ENCODE data around the gene TNNT2. TPM values are rescaled to one million over a fixed set of nuclear protein-coding genes. Genes with fewer than 3 reads are reported as not detected.

TNNT2 gene
- total and polyA plus RNA-seq, 2 donors (not counting 3 experiments of a cell fraction or from before 2014, with no cell fraction given), result not detected

- intact Hi-C loops (cut with micrococcal nuclease), result no loop called here
- DNase-seq (ENCODE audit: low read depth, low spot score) (no peak), FAIRE-seq (no peak)
- H3K27ac ChIP-seq (ENCODE audit: insufficient read depth, low read depth, low read length), result no peak overlapping the region
- no peaks in the 10 kb centered on the region for H3K79me2 ChIP-seq (ENCODE audit: control insufficient read depth, insufficient read depth, low read length)
- H3K9me1 ChIP-seq (replicated peaks; ENCODE audit: control insufficient read depth, extremely low read depth, insufficient read depth, low read length), result no peaks in the 10 kb centered on the region
- H3K9me3 ChIP-seq (replicated peaks; ENCODE audit: control insufficient read depth, insufficient read depth, low read length), result no peaks in the 10 kb centered on the region
- H3K27me3 ChIP-seq (ENCODE audit: control insufficient read depth in 2 of 2, insufficient read depth in 2 of 2, low read length in 2 of 2), result peaks cover 0 to 5% of the 10 kb centered on the region in 2 experiments
- dilution Hi-C loops (cut with MboI; ENCODE audit: extremely low pct_ligation_motif_present, low sequenced_read_pairs), result no loop called here
- BruUV-seq (replicated peaks), result no TSS peak
- H3K4me2 ChIP-seq (ENCODE audit: insufficient read depth, low read length), result no peak overlapping the region
- POLR2A ChIA-PET, result no interaction called here
- H3K36me3 ChIP-seq (ENCODE audit: control insufficient read depth in 2 of 2, extremely low read depth in 1 of 2, insufficient read depth in 2 of 2, low read length in 2 of 2), result no peaks in the 10 kb centered on the region
- H3K9ac ChIP-seq (replicated peaks; ENCODE audit: extremely low read depth, insufficient read depth, low read length), result no peak overlapping the region
- no peak overlapping the region for H2AFZ ChIP-seq (ENCODE audit: low read depth, low read length)
- no peaks in the 10 kb centered on the region for H4K20me1 ChIP-seq (replicated peaks; ENCODE audit: control insufficient read depth, extremely low read depth, insufficient read depth, low read length)
- TF ChIP-seq JUN (IDR thresholded peaks at IDR 0.05; ENCODE audit: borderline replicate concordance, insufficient read depth, insufficient read length, low read depth) (no peak), EZH2 (IDR thresholded peaks at IDR 0.05; ENCODE audit: borderline replicate concordance, low read depth, low read length, severe bottlenecking) (no peak), MYC (IDR thresholded peaks at IDR 0.05; ENCODE audit: low read depth, low read length) (no peak), POLR2AphosphoS5 (IDR thresholded peaks at IDR 0.05; ENCODE audit: insufficient read depth, low read depth, low read length) (no peak), GATA2 (IDR thresholded peaks at IDR 0.05; ENCODE audit: insufficient read depth, insufficient read length, low read depth, low read length) (no peak), POLR2A (IDR thresholded peaks at IDR 0.05; ENCODE audit: low read depth, low read length) (no peak), MAX (IDR thresholded peaks at IDR 0.05; ENCODE audit: insufficient read depth, insufficient read length) (no peak), CTCF (IDR thresholded peaks at IDR 0.05; ENCODE audit: extremely low read depth in 1 of 2, insufficient read depth in 1 of 2, low read depth in 1 of 2, low read length in 2 of 2) (no peak)
- CTCF ChIA-PET, result interaction anchor here (2.4 kb wide), 1 partner anchor 18 kb away, joined by 7 read pairs; no protein-coding TSS in a partner anchor
- H3K4me1 ChIP-seq (ENCODE audit: control insufficient read depth, extremely low read depth, insufficient read depth, low read length), result no peaks in the 10 kb centered on the region
- H3K4me3 ChIP-seq (replicated peaks in 1 of 3; ENCODE audit: insufficient read depth in 1 of 3, low read depth in 1 of 3, low read length in 3 of 3), result no peak overlapping the region
These were observed 46.9 kb downstream of the TNNT2 start for GRCh38 chr1:201330541-201330940.

Data from endothelial cell of umbilical vein (primary cell).